B cell (primary cell): ENCODE measurements around the gene PHETA2. TPM values are rescaled to one million over a fixed set of nuclear protein-coding genes. Genes with fewer than 3 reads are reported as not detected.

Experiments
- ATAC-seq: fragments of 200-7000 bp; cut with Tn5 transposase; one replicate; pipeline ENCODE4 v1.10.0; 2021; ENCODE audit warnings: low read depth, mild to moderate bottlenecking, moderate number of reproducible peaks, moderate library complexity
- CTCF ChIA-PET: fragments of 350-600 bp; sonication (Branson Sonifier 250); formaldehyde crosslinking; loops from one replicate; lab custom pipeline; 2021; ENCODE audit warnings: antibody characterized with exemption, inconsistent platforms; lab: Charles Lee
- POLR2A ChIA-PET: fragments of 350-600 bp; sonication (Branson Sonifier 250); formaldehyde crosslinking; loops from one replicate; lab custom pipeline; 2021; ENCODE audit warnings: antibody characterized with exemption; lab: Charles Lee
- DNase-seq: peaks from one replicate; pipeline ENCODE4 v3.0.0; 2013
- H2AFZ ChIP-seq: 2 replicates; pipeline ENCODE4 v1.6.1; 2012; ENCODE audit warnings: mild to moderate bottlenecking, low read depth, low read length; ENCODE audit not compliant: insufficient read depth, poor library complexity, severe bottlenecking
- H3K27ac ChIP-seq, 2 donors: 1 replicate in 1 of 2; 2 replicates in 1 of 2; pipeline ENCODE4 v1.5.1; 2012 to 2013; ENCODE audit warnings: low read length in 2 of 2, mild to moderate bottlenecking in 2 of 2, moderate library complexity in 1 of 2
- H3K27me3 ChIP-seq, 4 experiments: fragments of 200-600 bp in 1 of 4; sonication (generic) in 1 of 4; replicated peaks in 1 of 4; 1 replicate in 2 of 4; 2 replicates in 2 of 4; pipeline versions ENCODE4 v1.6.1 to v1.7.0; 2013 to 2016; ENCODE audit warnings: low read length in 3 of 4, mild to moderate bottlenecking in 2 of 4, mixed read lengths in 1 of 4, moderate library complexity in 1 of 4; ENCODE audit not compliant: insufficient read depth in 4 of 4, control insufficient read depth in 3 of 4; ENCODE audit errors: control extremely low read depth in 1 of 4
- H3K36me3 ChIP-seq, 2 experiments: replicated peaks in 1 of 2; 1 replicate in 1 of 2; 2 replicates in 1 of 2; pipeline versions ENCODE4 v1.6.1 to v1.7.1; 2013; ENCODE audit warnings: low read length in 1 of 2; ENCODE audit not compliant: insufficient read depth in 2 of 2, control insufficient read depth in 1 of 2; ENCODE audit errors: control extremely low read depth in 1 of 2, extremely low read depth in 1 of 2
- H3K4me1 ChIP-seq, 2 donors: fragments of 200-600 bp in 1 of 2; sonication (generic) in 1 of 2; 1 replicate in 1 of 2; 2 replicates in 1 of 2; pipeline versions ENCODE4 v1.5.1 to v1.6.1; 2013 to 2017; ENCODE audit warnings: low read length in 2 of 2; ENCODE audit not compliant: control insufficient read depth in 2 of 2, insufficient read depth in 2 of 2
- H3K4me2 ChIP-seq: replicated peaks from 2 replicates; pipeline ENCODE3; 2012; ENCODE audit warnings: mild to moderate bottlenecking, low read depth, low read length; ENCODE audit not compliant: poor library complexity, severe bottlenecking
- H3K4me3 ChIP-seq, 5 experiments: fragments of 200-600 bp in 1 of 5; sonication (generic) in 1 of 5; 1 replicate in 3 of 5; 2 replicates in 2 of 5; pipeline versions ENCODE4 v1.5.1 to v1.7.0; 2011 to 2016; ENCODE audit warnings: low read length in 4 of 5, mild to moderate bottlenecking in 4 of 5, low read depth in 2 of 5, control low read depth in 1 of 5, moderate library complexity in 1 of 5; ENCODE audit not compliant: insufficient read depth in 1 of 5; ENCODE audit errors: control extremely low read depth in 1 of 5, extremely low read depth in 1 of 5
- H3K79me2 ChIP-seq: fragments of 200-600 bp; sonication (generic); one replicate; pipeline ENCODE4 v1.6.0; 2016; ENCODE audit warnings: low read length; ENCODE audit not compliant: control insufficient read depth, insufficient read depth
- H3K9ac ChIP-seq: fragments of 200-600 bp; sonication (generic); 2 replicates; pipeline ENCODE4 v1.6.1; 2017; ENCODE audit warnings: mild to moderate bottlenecking, low read length, moderate library complexity
- H3K9me3 ChIP-seq, 3 donors: one replicate each; pipeline versions ENCODE4 v1.6.1 to v1.7.1; 2013; ENCODE audit warnings: low read length in 2 of 3; ENCODE audit not compliant: control insufficient read depth in 2 of 3, insufficient read depth in 1 of 3; ENCODE audit errors: control extremely low read depth in 1 of 3
- H4K20me1 ChIP-seq: 2 replicates; pipeline ENCODE4 v1.6.0; 2012; ENCODE audit warnings: mild to moderate bottlenecking, low read length; ENCODE audit not compliant: insufficient read depth, control insufficient read depth, poor library complexity, severe bottlenecking
- H3K27ac Mint-ChIP-seq: one replicate; pipeline ENCODE4 v1.8.0; 2021; ENCODE audit warnings: mixed read lengths
- H3K27me3 Mint-ChIP-seq: one replicate; pipeline ENCODE4 v1.8.0; 2021; ENCODE audit warnings: mixed read lengths
- H3K4me1 Mint-ChIP-seq: one replicate; pipeline ENCODE4 v1.8.0; 2021; ENCODE audit warnings: mixed read lengths
- H3K4me3 Mint-ChIP-seq: one replicate; pipeline ENCODE4 v1.8.0; 2021; ENCODE audit warnings: mixed read lengths
- H3K9me3 Mint-ChIP-seq: one replicate; pipeline ENCODE4 v1.8.0; 2022; ENCODE audit warnings: mixed read lengths; ENCODE audit not compliant: insufficient read depth
- CTCF ChIP-seq: fragments of 200-600 bp; IDR thresholded peaks from one replicate; pipeline ENCODE4 v1.8.0; 2022; ENCODE audit warnings: antibody characterized with exemption, mild to moderate bottlenecking
- EZH2 ChIP-seq: IDR thresholded peaks from 2 replicates; pipeline ENCODE4 v1.6.1; 2012; ENCODE audit warnings: borderline replicate concordance, low read depth, mild to moderate bottlenecking, moderate library complexity, low read length; ENCODE audit not compliant: insufficient read depth, poor library complexity, severe bottlenecking
- WGBS: methylation state at CpG from one replicate; pipeline ENCODE4 v1.1.5; 2013; ENCODE audit warnings: missing lambda C conversion rate; ENCODE audit not compliant: insufficient coverage; 5-methylcytosine and 5-hydroxymethylcytosine counted together
- intact Hi-C: fragments of 100-400 bp; cut with micrococcal nuclease; formaldehyde crosslinking; loops from one replicate; pipeline ENCODE4 v1.10.0; 2022
- polyA plus RNA-seq: library from polyadenylated mRNA; depleted of rRNA; stranded (reverse); fragments of >200 nt; gene quantifications from 2 replicates; pipeline ENCODE4 v1.2.3, GENCODE V29; 2012
- total RNA-seq, 2 donors: library from RNA; stranded (reverse); fragments of 120-200 nt in 1 of 2; gene quantifications; 1 replicate in 1 of 2; 2 replicates in 1 of 2; pipeline versions ENCODE4 v1.2.3 to v1.2.4, GENCODE V29; 2013 to 2022

The PHETA2 gene
- total and polyA plus RNA-seq, 2 donors (not counting 1 experiment from before 2014, with no cell fraction given), result 1.1 to 3.8 TPM

GRCh38 chr22:42072606-42073330 is 1.3 kb upstream of the PHETA2 start:
- POLR2A ChIA-PET, result no interaction called here
- Histone ChIP-seq H3K9me3 (no peaks in the 10 kb centered on the region), H3K4me2 (no peak overlapping the region), H4K20me1 (no peaks in the 10 kb centered on the region), H3K79me2 (peaks cover 4% of the 10 kb centered on the region), H3K27ac (no peak overlapping the region), H2AFZ (no peak overlapping the region), H3K4me3 (no peak overlapping the region), H3K27me3 (no peaks in the 10 kb centered on the region), H3K36me3 (peaks cover 0 to 5% of the 10 kb centered on the region in 2 experiments), H3K9ac (no peak overlapping the region), H3K4me1 (peaks cover 20 to 34% of the 10 kb centered on the region in 2 donors)
- 83% methylated on average over 8 of the region's 8 CpGs for WGBS
- ATAC-seq (no peak), DNase-seq (no peak)
- TF ChIP-seq EZH2 (no peak), CTCF (no peak)
- peak overlapping the region; percentile 61 for H3K27ac Mint-ChIP-seq
- no peaks in the 10 kb centered on the region for H3K9me3 Mint-ChIP-seq
- H3K4me1 Mint-ChIP-seq, result peaks cover 46% of the 10 kb centered on the region
- CTCF ChIA-PET, result no interaction called here
- peak overlapping the region; percentile 80 for H3K4me3 Mint-ChIP-seq
- intact Hi-C loops, result loop anchor here (5.0 kb wide), 5 partner anchors 40 to 690 kb away; partner anchors contain the start of genes MEI1 and TEF
- no peaks in the 10 kb centered on the region for H3K27me3 Mint-ChIP-seq

- intact Hi-C loops, result loop anchor here (5.0 kb wide), 5 partner anchors 41 to 691 kb away; partner anchors contain the start of genes MEI1 and TEF
- DNase-seq (no peak), ATAC-seq (no peak)
- Mint-ChIP-seq H3K27ac (peak overlapping the region; percentile 61), H3K4me3 (peak overlapping the region; percentile 80), H3K27me3 (no peaks in the 10 kb centered on the region), H3K9me3 (no peaks in the 10 kb centered on the region), H3K4me1 (peaks cover 48% of the 10 kb centered on the region)
- Histone ChIP-seq H3K9me3 (no peaks in the 10 kb centered on the region), H2AFZ (peak overlapping the region; percentile 97), H3K27me3 (no peaks in the 10 kb centered on the region), H3K27ac (no peak overlapping the region), H3K79me2 (peaks cover 4% of the 10 kb centered on the region), H3K4me1 (peaks cover 22 to 40% of the 10 kb centered on the region in 2 donors), H3K4me3 (peak overlapping the region in 4 of 5 experiments; percentile 57 to 69 (median 64)), H3K4me2 (peak overlapping the region; percentile 86), H3K36me3 (no peaks in the 10 kb centered on the region), H3K9ac (peak overlapping the region; percentile 64), H4K20me1 (no peaks in the 10 kb centered on the region)
- 86% methylated on average over 12 of the region's 14 CpGs for WGBS
- CTCF ChIA-PET, result no interaction called here
- POLR2A ChIA-PET, result interaction anchor here (1.2 kb wide), 1 partner anchor 17 kb away, joined by 3 read pairs; the partner anchor contains the start of gene NDUFA6
- no peak for TF ChIP-seq EZH2
- no peak for TF ChIP-seq CTCF
Observed at GRCh38 chr22:42073621-42074041, 417 bp upstream of the PHETA2 start.
